Uterus (tissue), 2 donors: ENCODE results near the gene ZNF414.

ENCODE experiments used
- CTCF ChIP-seq, 4 experiments: fragments of 200-600 bp in 2 of 4; fragments of 450-650 bp in 2 of 4; sonication (generic) in 2 of 4; IDR thresholded peaks; one replicate each; pipeline ENCODE4 v1.5.1; 2016 to 2019; ENCODE audit warnings: antibody characterized with exemption in 4 of 4, mild to moderate bottlenecking in 2 of 4, moderate library complexity in 1 of 4
- POLR2A ChIP-seq, 2 donors: fragments of 450-650 bp; IDR thresholded peaks; one replicate each; pipeline ENCODE4 v1.6.1; 2016; ENCODE audit warnings: antibody characterized with exemption in 2 of 2, mild to moderate bottlenecking in 1 of 2, moderate library complexity in 1 of 2

GRCh38 chr19:8487137-8487851 is 26.7 kb downstream of the ZNF414 start:
- no peak for TF ChIP-seq POLR2A (IDR thresholded peaks at IDR 0.05)
- no peak for TF ChIP-seq CTCF (IDR thresholded peaks at IDR 0.05)
